HEK293T (cell line): Measurements from ENCODE around the gene TECR.

Experiments used
- CTCF ChIA-PET: fragments of 350-600 bp; formaldehyde crosslinking; extraction: SDS; loops from one replicate; lab custom pipeline; 2021; ENCODE audit warnings: antibody characterized with exemption, inconsistent platforms; lab: Yijun Ruan, JAX
- POLR2A ChIA-PET: fragments of 350-600 bp; formaldehyde crosslinking; extraction: SDS; loops from one replicate; lab custom pipeline; 2020; ENCODE audit warnings: antibody characterized with exemption, inconsistent platforms; lab: Yijun Ruan, JAX
- DNase-seq: peaks from one replicate; pipeline ENCODE4 v3.0.0; 2012; ENCODE audit warnings: mixed read lengths; ENCODE audit errors: extremely low spot score
- ARNT ChIP-seq: fragments of 450-650 bp; IDR thresholded peaks from 2 replicates; pipeline ENCODE4 v1.6.1; 2017; ENCODE audit warnings: mild to moderate bottlenecking
- BHLHE40 ChIP-seq: fragments of 450-650 bp; IDR thresholded peaks from 2 replicates; pipeline ENCODE4 v1.6.1; 2016; ENCODE audit warnings: mild to moderate bottlenecking, moderate library complexity, borderline replicate concordance
- CTBP1 ChIP-seq: fragments of 450-650 bp; IDR thresholded peaks from 2 replicates; pipeline ENCODE4 v1.6.1; 2016; ENCODE audit warnings: borderline replicate concordance
- ELF4 ChIP-seq: fragments of 450-650 bp; IDR thresholded peaks from 2 replicates; pipeline ENCODE4 v1.6.1; 2017; ENCODE audit warnings: antibody characterized with exemption
- FOXA1 ChIP-seq: fragments of 450-650 bp; IDR thresholded peaks from 2 replicates; pipeline ENCODE4 v1.6.1; 2016; ENCODE audit warnings: mild to moderate bottlenecking
- FOXK2 ChIP-seq: fragments of 450-650 bp; IDR thresholded peaks from 2 replicates; pipeline ENCODE4 v1.6.1; 2016; ENCODE audit warnings: mild to moderate bottlenecking
- FOXM1 ChIP-seq: fragments of 450-650 bp; IDR thresholded peaks from 2 replicates; pipeline ENCODE4 v1.6.1; 2017; ENCODE audit warnings: mild to moderate bottlenecking, borderline replicate concordance
- HDGF ChIP-seq: fragments of 450-650 bp; IDR thresholded peaks from 2 replicates; pipeline ENCODE4 v1.6.1; 2017; ENCODE audit warnings: antibody characterized with exemption, borderline replicate concordance
- L3MBTL2 ChIP-seq: fragments of 450-650 bp; conservative IDR thresholded peaks from 2 replicates; pipeline ENCODE4 v1.6.1; 2016; ENCODE audit warnings: mild to moderate bottlenecking
- LEF1 ChIP-seq: fragments of 450-650 bp; IDR thresholded peaks from 2 replicates; pipeline ENCODE4 v1.6.1; 2017; ENCODE audit warnings: mild to moderate bottlenecking, borderline replicate concordance
- NFRKB ChIP-seq: fragments of 450-650 bp; IDR thresholded peaks from 2 replicates; pipeline ENCODE4 v1.6.1; 2016; ENCODE audit warnings: mild to moderate bottlenecking, moderate library complexity
- SP1 ChIP-seq: fragments of 450-650 bp; IDR thresholded peaks from 2 replicates; pipeline ENCODE4 v1.6.1; 2017
- SUZ12 ChIP-seq: fragments of 450-650 bp; IDR thresholded peaks from 2 replicates; pipeline ENCODE4 v1.6.1; 2016; ENCODE audit warnings: mild to moderate bottlenecking
- TARDBP ChIP-seq: fragments of 450-650 bp; IDR thresholded peaks from 2 replicates; pipeline ENCODE4 v1.6.1; 2016
- ZNF384 ChIP-seq: fragments of 450-650 bp; IDR thresholded peaks from 2 replicates; pipeline ENCODE4 v1.6.1; 2016
- TF ChIP-seq, protein P1 (sequence below): fragments of 450-650 bp; IDR thresholded peaks from 2 replicates; pipeline ENCODE4 v1.6.1; 2016

The TECR gene

DNA sequence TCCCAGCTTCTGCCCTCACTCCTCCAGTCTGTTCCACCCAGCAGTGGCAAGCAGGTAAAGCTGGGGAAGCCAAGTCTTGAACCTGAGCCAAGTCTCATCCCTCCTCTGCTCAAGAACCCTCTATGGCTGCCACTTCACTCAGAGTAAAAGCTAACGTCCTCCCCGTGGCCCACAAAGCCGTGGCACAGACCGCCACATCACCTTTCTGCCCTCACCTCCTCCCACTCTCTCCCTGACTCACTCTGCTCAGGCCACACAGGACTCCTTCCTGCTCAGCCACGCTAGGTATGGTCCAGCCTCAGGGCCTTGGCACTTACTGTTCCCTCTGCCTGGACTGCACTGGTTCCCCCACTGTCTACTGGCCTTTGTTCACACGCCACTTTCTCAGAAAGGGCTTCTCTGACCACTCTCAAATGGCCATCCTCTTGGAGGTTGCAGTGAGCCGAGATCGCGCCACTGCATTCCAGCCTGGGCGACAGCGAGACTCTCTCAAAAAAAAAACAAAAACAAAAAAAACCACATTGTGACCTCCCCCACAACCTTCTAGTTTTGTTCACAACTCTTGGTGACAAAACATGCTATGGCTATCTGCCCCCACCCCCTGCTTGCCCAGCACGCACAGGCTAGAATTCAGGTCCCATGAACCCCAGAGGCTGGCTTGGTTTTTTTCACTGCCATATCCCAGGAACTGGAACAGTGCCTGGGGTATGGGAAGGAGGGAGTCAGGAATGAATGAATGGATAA is 26.7 kb downstream of the TECR start:
- TF ChIP-seq, protein P1, sequence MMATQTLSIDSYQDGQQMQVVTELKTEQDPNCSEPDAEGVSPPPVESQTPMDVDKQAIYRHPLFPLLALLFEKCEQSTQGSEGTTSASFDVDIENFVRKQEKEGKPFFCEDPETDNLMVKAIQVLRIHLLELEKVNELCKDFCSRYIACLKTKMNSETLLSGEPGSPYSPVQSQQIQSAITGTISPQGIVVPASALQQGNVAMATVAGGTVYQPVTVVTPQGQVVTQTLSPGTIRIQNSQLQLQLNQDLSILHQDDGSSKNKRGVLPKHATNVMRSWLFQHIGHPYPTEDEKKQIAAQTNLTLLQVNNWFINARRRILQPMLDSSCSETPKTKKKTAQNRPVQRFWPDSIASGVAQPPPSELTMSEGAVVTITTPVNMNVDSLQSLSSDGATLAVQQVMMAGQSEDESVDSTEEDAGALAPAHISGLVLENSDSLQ: no peak
- TF ChIP-seq ZNF384 (no peak), FOXA1 (no peak), CTBP1 (no peak), L3MBTL2 (no peak), LEF1 (no peak), ELF4 (no peak), HDGF (no peak), FOXK2 (no peak), BHLHE40 (no peak), TARDBP (no peak), SUZ12 (no peak)
- DNase-seq: no peak
- ChIA-PET CTCF (interaction anchor here (1.0 to 1.6 kb wide), 4 partner anchors 16 to 135 kb away, joined by 3 to 7 read pairs (median 5); partner anchors contain the start of gene NDUFB7), POLR2A (interaction anchor here (1.0 to 1.8 kb wide), 2 partner anchors 38 to 40 kb away, joined by 3 to 7 read pairs; partner anchors contain the start of gene DNAJB1)

DNA sequence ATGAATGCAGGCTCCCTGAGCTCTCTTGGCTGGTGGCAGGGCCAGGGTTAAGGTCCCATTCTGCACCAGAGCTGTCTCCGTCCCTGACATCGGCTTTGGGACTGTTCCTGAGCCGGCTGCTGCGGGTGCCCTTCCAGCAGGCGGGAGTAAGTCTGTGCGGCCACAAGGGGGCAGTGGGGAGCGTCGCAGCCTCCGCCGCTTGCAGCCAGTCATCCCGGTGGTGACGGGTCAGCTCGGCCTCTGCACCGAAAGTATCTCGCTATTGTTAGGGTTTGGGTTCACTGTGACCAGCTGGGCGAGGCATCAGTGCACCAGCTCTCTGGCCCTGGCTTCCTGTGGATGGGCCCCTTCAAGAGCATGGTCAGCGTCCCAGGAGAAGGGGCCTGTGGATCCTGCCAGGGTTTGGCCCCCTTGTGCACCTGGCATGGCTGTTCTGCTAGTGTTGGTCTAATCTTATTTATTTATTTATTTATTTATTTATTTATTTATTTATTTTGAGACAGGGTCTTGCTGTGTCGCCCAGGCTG is 27.3 kb downstream of the TECR start:
- TF ChIP-seq ELF4 (no peak), BHLHE40 (no peak), L3MBTL2 (no peak), TARDBP (no peak), HDGF (no peak), SUZ12 (no peak), FOXM1 (no peak), NFRKB (no peak), FOXA1 (no peak), CTBP1 (no peak), ARNT (no peak), ZNF384 (no peak), FOXK2 (no peak), SP1 (no peak), LEF1 (no peak)
- TF ChIP-seq, protein P1: no peak
- peak; percentile 86 for DNase-seq
- ChIA-PET CTCF (interaction anchor here (1.0 to 1.6 kb wide), 4 partner anchors 15 to 134 kb away, joined by 3 to 7 read pairs (median 5); partner anchors contain the start of gene NDUFB7), POLR2A (interaction anchor here (1.0 to 1.8 kb wide), 2 partner anchors 39 to 41 kb away, joined by 3 to 7 read pairs; partner anchors contain the start of gene DNAJB1)

DNA sequence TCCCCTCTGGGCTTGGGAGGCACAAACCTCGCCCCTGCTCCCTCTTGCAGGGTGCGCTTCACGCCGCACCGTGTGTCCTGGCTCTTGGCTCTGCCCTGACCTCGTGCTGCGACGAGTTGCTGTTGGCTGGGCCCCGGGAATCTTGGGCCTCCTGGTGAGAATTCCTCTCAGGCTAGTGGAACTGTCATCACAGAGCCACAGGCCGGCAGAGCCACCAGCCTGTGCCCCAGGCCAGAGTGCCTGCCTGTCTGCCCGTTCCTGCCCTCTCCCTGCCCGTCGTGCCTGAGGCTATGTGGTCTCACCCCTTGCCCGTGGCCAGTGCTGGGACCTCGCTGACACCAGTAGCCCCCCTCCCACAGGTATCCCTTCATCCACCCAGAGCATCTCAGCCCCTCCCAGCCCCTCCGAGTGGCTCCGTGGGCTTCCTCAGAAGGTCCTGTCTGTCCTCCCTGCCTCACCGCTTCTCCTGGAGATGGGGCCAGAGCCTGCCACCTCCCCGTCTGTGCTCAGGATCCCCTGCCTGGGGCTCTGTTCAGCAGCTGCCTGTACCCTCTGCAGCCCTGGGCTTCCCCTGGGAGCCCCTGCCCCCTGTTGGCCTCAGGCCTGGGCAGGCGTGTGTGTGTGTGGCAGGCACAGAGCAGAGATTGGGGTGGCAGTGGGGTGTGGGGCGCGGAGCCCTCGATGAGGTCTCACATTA is 29.1 kb downstream of the TECR start:
- no peak for DNase-seq
- TF ChIP-seq, protein P1: no peak
- no peak for TF ChIP-seq FOXA1
- no peak for TF ChIP-seq FOXK2
- ChIA-PET POLR2A (no interaction called here), CTCF (no interaction called here)

DNA sequence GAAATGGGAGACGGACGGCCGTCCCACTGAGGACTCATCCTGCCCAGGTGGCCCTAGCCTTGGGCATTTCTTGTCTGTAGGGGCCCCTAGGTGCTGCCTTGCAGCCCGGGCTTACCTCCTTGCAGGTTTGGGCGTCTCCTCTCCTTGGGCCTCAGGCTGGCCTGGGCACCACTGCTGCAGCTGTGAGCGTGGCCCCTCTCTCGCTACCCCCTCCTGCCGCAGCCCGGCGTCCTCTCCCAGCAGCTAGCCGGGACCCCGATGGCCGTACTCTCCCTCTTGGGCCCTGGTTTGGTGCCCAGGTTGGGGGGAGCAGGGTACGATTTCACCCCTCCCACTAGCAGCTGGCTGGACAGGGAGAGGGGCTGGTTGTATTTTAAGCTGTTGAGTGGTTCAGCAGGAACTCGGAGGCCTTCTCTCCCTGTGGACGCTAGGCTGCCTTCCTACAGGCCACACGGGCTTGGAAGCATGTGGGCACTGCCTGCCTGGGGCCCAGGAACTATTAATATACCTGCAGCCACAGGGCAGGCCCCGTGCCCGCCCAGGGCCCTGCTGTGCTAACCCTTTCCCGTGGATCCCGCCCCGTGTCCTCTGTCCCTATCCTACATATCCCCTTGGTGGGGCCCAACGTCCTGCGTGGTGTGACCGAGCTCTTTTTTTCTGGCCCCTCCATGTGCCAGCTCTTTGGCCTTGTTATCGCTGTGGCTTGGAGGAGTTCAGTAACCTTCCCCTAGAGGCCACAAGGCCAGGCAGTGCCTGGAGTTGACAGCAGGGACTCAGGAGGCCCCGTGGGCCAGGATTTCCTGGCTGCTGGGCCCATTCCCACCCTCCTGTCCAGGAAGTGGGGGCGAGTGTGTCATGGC is 30.8 kb downstream of the TECR start:
- TF ChIP-seq ZNF384: no peak
- ChIA-PET POLR2A (interaction anchor here (0.7 kb wide), 1 partner anchor 12 kb away, joined by 3 read pairs; the partner anchor contains the start of gene NDUFB7), CTCF (no interaction called here)
- DNase-seq: no peak

DNA sequence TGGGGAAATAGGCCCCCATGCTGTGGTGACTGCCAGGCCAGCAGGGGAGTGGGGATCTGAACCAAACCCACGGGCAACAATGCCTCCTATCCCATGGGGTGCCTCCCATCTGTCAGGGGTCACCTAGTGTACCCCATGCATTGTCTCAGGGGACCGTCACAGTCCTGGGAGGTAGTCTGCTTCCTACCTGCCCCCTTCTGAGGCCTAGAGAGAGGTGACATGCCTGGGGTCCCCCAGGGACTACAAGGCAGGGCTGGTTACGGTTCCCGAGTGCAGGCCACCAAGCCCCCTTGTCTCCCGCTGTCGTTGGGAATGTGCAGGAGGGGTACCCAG is 31.3 kb downstream of the TECR start:
- DNase-seq: no peak
- CTCF ChIA-PET: no interaction called here
- POLR2A ChIA-PET: no interaction called here
- no peak for TF ChIP-seq TARDBP
- TF ChIP-seq ARNT: no peak
- TF ChIP-seq ZNF384: no peak
- TF ChIP-seq SP1: no peak
- no peak for TF ChIP-seq LEF1
- no peak for TF ChIP-seq FOXA1
- no peak for TF ChIP-seq BHLHE40
- TF ChIP-seq, protein P1: no peak
- TF ChIP-seq HDGF: no peak
- TF ChIP-seq FOXK2: no peak
- no peak for TF ChIP-seq SUZ12
- TF ChIP-seq NFRKB: no peak
- no peak for TF ChIP-seq L3MBTL2
